HCT116 (cell line): ENCODE results near the gene GLP2R. TPM values are rescaled to one million over a fixed set of nuclear protein-coding genes. Genes with fewer than 3 reads are reported as not detected.

ENCODE experiments used
- ATAC-seq: fragments of 200-7000 bp; cut with Tn5 transposase; 2 replicates; pipeline ENCODE4 v1.9.1; 2020; ENCODE audit warnings: mild to moderate bottlenecking, moderate library complexity
- Bru-seq: library from RNA; stranded (reverse); fragments of 400-500 nt; gene quantifications from one replicate; lab custom pipeline; 2021; lab: Mats Ljungman, UMichigan
- BruChase-seq, 2 experiments: library from RNA; stranded (reverse); fragments of 400-500 nt; gene quantifications; one replicate each; lab custom pipeline; 2021; lab: Mats Ljungman, UMichigan
- BruUV-seq: library from RNA; stranded (reverse); fragments of 400-500 nt; replicated peaks from 2 replicates; lab custom pipeline; 2021; lab: Mats Ljungman, UMichigan
- CTCF ChIA-PET: fragments of 300-600 bp; sonication (Branson Sonifier 250); formaldehyde crosslinking; loops from one replicate; lab custom pipeline; 2021; ENCODE audit warnings: antibody characterized with exemption; lab: Charles Lee
- POLR2A ChIA-PET: fragments of 300-600, 350-600 bp; sonication (Branson Sonifier 250); formaldehyde crosslinking; loops from one replicate; lab custom pipeline; 2021; ENCODE audit warnings: antibody characterized with exemption; lab: Charles Lee
- RAD21 ChIA-PET, 2 experiments: fragments of 300-600 bp; sonication (Branson Sonifier 250); formaldehyde crosslinking; loops; one replicate each; lab custom pipeline; 2023; ENCODE audit warnings: low total read pairs in 2 of 2; ENCODE audit not compliant: uncharacterized antibody in 2 of 2, unreplicated experiment in 2 of 2, low non-redundant PET in 1 of 2; lab: Charles Lee
- DNase-seq: peaks from one replicate; pipeline ENCODE4 v3.0.0-alpha.2; 2010; ENCODE audit warnings: low read depth, low spot score
- H2AFZ ChIP-seq: fragments of 200-600 bp; shearing (Covaris generic), sonication (generic); 2 replicates; pipeline ENCODE4 v1.6.1; 2017; ENCODE audit warnings: low read depth, mixed run types, mixed read lengths, antibody characterized with exemption, low read length; ENCODE audit not compliant: poor library complexity, severe bottlenecking
- H3K27ac ChIP-seq: 2 replicates; pipeline ENCODE4 v1.5.1; 2012; ENCODE audit warnings: low read depth, low read length
- H3K27me3 ChIP-seq: fragments of 200-600 bp; sonication (generic); 2 replicates; pipeline ENCODE4 v1.6.1; 2016; ENCODE audit warnings: mixed run types, low read length, mixed read lengths; ENCODE audit not compliant: insufficient read depth
- H3K36me3 ChIP-seq, 2 experiments: fragments of 200-500 bp in 1 of 2; fragments of 200-600 bp in 1 of 2; sonication (Bioruptor generic) in 1 of 2; sonication (generic) in 1 of 2; 2 replicates each; pipeline versions ENCODE4 v1.5.1 to v1.6.1; 2014 to 2016; ENCODE audit warnings: low read length in 2 of 2, inconsistent platforms in 1 of 2, mixed read lengths in 1 of 2, mixed run types in 1 of 2; ENCODE audit not compliant: insufficient read depth in 2 of 2, control insufficient read depth in 1 of 2
- H3K4me1 ChIP-seq, 2 experiments: fragments of 200-600 bp in 1 of 2; sonication (generic) in 1 of 2; 2 replicates each; pipeline versions ENCODE4 v1.5.1 to v1.6.1; 2012 to 2017; ENCODE audit warnings: low read length in 2 of 2, inconsistent platforms in 1 of 2, mild to moderate bottlenecking in 1 of 2, mixed read lengths in 1 of 2, mixed run types in 1 of 2, moderate library complexity in 1 of 2; ENCODE audit not compliant: insufficient read depth in 2 of 2, control insufficient read depth in 1 of 2
- H3K4me2 ChIP-seq: fragments of 200-600 bp; sonication (generic); 2 replicates; pipeline ENCODE4 v1.6.1; 2017; ENCODE audit warnings: mixed run types, low read length, mixed read lengths
- H3K4me3 ChIP-seq, 2 experiments: fragments of 200-600 bp in 1 of 2; sonication (generic) in 1 of 2; replicated peaks in 1 of 2; 2 replicates each; pipeline ENCODE4 v1.5.1; 2011 to 2016; ENCODE audit warnings: low read length in 2 of 2, control low read depth in 1 of 2, low read depth in 1 of 2, mild to moderate bottlenecking in 1 of 2, mixed read lengths in 1 of 2, mixed run types in 1 of 2
- H3K79me2 ChIP-seq: fragments of 200-600 bp; sonication (generic); 2 replicates; pipeline ENCODE4 v1.6.1; 2017; ENCODE audit warnings: mild to moderate bottlenecking, mixed run types, low read length, moderate library complexity, mixed read lengths; ENCODE audit not compliant: insufficient read depth
- H3K9ac ChIP-seq: fragments of 200-600 bp; sonication (generic); 2 replicates; pipeline ENCODE4 v1.6.1; 2016; ENCODE audit warnings: low read length, mixed read lengths
- H3K9me2 ChIP-seq: fragments of 200-600 bp; sonication (generic), shearing (Covaris generic); 2 replicates; pipeline ENCODE4 v1.6.1; 2017; ENCODE audit warnings: mixed run types, mild to moderate bottlenecking, moderate library complexity; ENCODE audit not compliant: insufficient read depth
- H3K9me3 ChIP-seq, 2 experiments: fragments of 200-500 bp in 1 of 2; fragments of 200-600 bp in 1 of 2; sonication (Bioruptor generic) in 1 of 2; sonication (generic) in 1 of 2; 2 replicates each; pipeline ENCODE4 v1.6.1; 2014 to 2017; ENCODE audit warnings: low read length in 2 of 2, mixed read lengths in 2 of 2, inconsistent platforms in 1 of 2, low read depth in 1 of 2, mild to moderate bottlenecking in 1 of 2, mixed run types in 1 of 2, moderate library complexity in 1 of 2; ENCODE audit not compliant: control insufficient read depth in 1 of 2, insufficient read depth in 1 of 2
- H4K20me1 ChIP-seq: fragments of 200-600 bp; sonication (generic), shearing (Covaris generic); 2 replicates; pipeline ENCODE4 v1.6.1; 2017; ENCODE audit warnings: mixed run types, mild to moderate bottlenecking, moderate library complexity; ENCODE audit not compliant: insufficient read depth
- CBX3 ChIP-seq: IDR thresholded peaks from 2 replicates; pipeline ENCODE4 v1.6.1; 2012; ENCODE audit warnings: low read depth
- EGR1 ChIP-seq: IDR thresholded peaks from 2 replicates; pipeline ENCODE4 v1.6.1; 2012; ENCODE audit warnings: low read depth
- FOSL1 ChIP-seq: IDR thresholded peaks from 2 replicates; pipeline ENCODE4 v1.6.1; 2012; ENCODE audit warnings: low read depth
- RAD21 ChIP-seq: IDR thresholded peaks from 2 replicates; pipeline ENCODE4 v1.6.1; 2012; ENCODE audit warnings: low read depth, mild to moderate bottlenecking
- YY1 ChIP-seq: IDR thresholded peaks from 2 replicates; pipeline ENCODE4 v1.6.1; 2011; ENCODE audit warnings: low read length, low read depth, moderate library complexity, mild to moderate bottlenecking; ENCODE audit not compliant: insufficient replicate concordance; ENCODE audit errors: extremely low read depth
- intact Hi-C: fragments of 100-400 bp; cut with micrococcal nuclease; formaldehyde crosslinking; loops from 2 replicates; pipeline ENCODE4 v1.10.0; 2022
- long read RNA-seq: library from polyadenylated mRNA; unstranded; transcript quantifications from one replicate; pipeline ENCODE4 v2.0.0, GENCODE V29; 2021; ENCODE audit not compliant: unreplicated experiment
- polyA plus RNA-seq: library from polyadenylated mRNA; unstranded; fragments of >200 nt; gene quantifications from 2 replicates; pipeline ENCODE4 v1.2.1, GENCODE V29; 2012; ENCODE audit warnings: missing spikeins
- total RNA-seq: library from RNA; stranded (reverse); gene quantifications from one replicate; pipeline ENCODE4 v1.2.1, GENCODE V29; 2021; ENCODE audit not compliant: unreplicated experiment
- TF ChIP-seq, protein P1 (sequence below): IDR thresholded peaks from 2 replicates; pipeline ENCODE4 v1.6.1; 2012
- TF ChIP-seq, protein P2 (sequence below): IDR thresholded peaks from 2 replicates; pipeline ENCODE4 v1.6.1; 2012; ENCODE audit warnings: low read depth

Gene GLP2R, protein sequence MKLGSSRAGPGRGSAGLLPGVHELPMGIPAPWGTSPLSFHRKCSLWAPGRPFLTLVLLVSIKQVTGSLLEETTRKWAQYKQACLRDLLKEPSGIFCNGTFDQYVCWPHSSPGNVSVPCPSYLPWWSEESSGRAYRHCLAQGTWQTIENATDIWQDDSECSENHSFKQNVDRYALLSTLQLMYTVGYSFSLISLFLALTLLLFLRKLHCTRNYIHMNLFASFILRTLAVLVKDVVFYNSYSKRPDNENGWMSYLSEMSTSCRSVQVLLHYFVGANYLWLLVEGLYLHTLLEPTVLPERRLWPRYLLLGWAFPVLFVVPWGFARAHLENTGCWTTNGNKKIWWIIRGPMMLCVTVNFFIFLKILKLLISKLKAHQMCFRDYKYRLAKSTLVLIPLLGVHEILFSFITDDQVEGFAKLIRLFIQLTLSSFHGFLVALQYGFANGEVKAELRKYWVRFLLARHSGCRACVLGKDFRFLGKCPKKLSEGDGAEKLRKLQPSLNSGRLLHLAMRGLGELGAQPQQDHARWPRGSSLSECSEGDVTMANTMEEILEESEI
- total RNA-seq = not detected
- polyA plus RNA-seq = 0.02 TPM in 1 of 2 replicates, not detected in the other
- percentile 4 among the genes with signal in this experiment for Bru-seq, nascent RNA
- BruChase-seq, experiment 1, labeled RNA remaining after a 6-hour chase = percentile 3 among the genes with signal in this experiment
- percentile 1 among the genes with signal in this experiment for BruChase-seq, experiment 2, labeled RNA remaining after a 2-hour chase
- long read RNA-seq = 0 reads

DNA sequence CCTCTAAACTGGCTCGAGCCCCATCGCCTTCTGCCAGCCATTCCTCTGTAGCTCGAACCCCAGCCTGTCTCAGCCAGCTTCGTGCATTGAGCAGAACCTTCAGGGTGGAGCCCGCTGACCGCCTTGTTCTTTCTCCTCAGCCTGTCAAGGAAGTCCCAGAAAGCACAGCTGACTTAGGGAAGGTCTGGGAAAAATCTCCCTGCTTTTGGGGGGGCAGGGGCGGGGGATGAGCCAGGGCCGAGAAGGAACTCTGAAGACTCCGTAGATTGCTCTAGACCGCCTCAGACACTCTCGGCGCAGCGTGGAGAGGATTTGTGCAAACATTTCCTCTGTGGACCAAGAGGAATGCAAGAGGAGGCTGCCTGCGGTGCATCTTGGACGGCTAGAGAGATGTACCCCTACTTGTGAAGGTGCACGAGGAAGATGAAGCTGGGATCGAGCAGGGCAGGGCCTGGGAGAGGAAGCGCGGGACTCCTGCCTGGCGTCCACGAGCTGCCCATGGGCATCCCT lies at the start of gene GLP2R:
Gene GLP2R, plus strand, starts transcription at position 284 of the 510 bp plus-strand sequence. Its CDS starts 140 bp downstream, at position 424.
- Histone ChIP-seq H3K36me3 (no peaks in the 10 kb centered on the region), H3K9ac (no peak within 1 kb of the TSS), H3K9me2 (no peaks in the 10 kb centered on the region), H3K4me3 (no peak within 1 kb of the TSS), H3K4me2 (no peak within 1 kb of the TSS), H3K4me1 (peaks cover 0 to under 1% of the 10 kb centered on the region in 2 experiments; a peak in 2 of 4 replicates), H3K9me3 (no peaks in the 10 kb centered on the region), H2AFZ (no peak within 1 kb of the TSS), H3K27me3 (no peaks in the 10 kb centered on the region), H3K79me2 (no peaks in the 10 kb centered on the region), H4K20me1 (no peaks in the 10 kb centered on the region), H3K27ac (no peak within 1 kb of the TSS)
- DNase-seq (no peak), ATAC-seq (no peak)
- POLR2A ChIA-PET = no interaction called here
- CTCF ChIA-PET = no interaction called here
- intact Hi-C loops = no loop called here
- TF ChIP-seq YY1 = no peak
- no peak for TF ChIP-seq FOSL1
- TF ChIP-seq, protein P1, sequence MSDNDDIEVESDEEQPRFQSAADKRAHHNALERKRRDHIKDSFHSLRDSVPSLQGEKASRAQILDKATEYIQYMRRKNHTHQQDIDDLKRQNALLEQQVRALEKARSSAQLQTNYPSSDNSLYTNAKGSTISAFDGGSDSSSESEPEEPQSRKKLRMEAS = no peak
- TF ChIP-seq, protein P2, sequence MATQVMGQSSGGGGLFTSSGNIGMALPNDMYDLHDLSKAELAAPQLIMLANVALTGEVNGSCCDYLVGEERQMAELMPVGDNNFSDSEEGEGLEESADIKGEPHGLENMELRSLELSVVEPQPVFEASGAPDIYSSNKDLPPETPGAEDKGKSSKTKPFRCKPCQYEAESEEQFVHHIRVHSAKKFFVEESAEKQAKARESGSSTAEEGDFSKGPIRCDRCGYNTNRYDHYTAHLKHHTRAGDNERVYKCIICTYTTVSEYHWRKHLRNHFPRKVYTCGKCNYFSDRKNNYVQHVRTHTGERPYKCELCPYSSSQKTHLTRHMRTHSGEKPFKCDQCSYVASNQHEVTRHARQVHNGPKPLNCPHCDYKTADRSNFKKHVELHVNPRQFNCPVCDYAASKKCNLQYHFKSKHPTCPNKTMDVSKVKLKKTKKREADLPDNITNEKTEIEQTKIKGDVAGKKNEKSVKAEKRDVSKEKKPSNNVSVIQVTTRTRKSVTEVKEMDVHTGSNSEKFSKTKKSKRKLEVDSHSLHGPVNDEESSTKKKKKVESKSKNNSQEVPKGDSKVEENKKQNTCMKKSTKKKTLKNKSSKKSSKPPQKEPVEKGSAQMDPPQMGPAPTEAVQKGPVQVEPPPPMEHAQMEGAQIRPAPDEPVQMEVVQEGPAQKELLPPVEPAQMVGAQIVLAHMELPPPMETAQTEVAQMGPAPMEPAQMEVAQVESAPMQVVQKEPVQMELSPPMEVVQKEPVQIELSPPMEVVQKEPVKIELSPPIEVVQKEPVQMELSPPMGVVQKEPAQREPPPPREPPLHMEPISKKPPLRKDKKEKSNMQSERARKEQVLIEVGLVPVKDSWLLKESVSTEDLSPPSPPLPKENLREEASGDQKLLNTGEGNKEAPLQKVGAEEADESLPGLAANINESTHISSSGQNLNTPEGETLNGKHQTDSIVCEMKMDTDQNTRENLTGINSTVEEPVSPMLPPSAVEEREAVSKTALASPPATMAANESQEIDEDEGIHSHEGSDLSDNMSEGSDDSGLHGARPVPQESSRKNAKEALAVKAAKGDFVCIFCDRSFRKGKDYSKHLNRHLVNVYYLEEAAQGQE = no peak
- no peak for TF ChIP-seq CBX3
- no peak for TF ChIP-seq EGR1
- no peak for TF ChIP-seq RAD21
- no TSS peak for BruUV-seq
- RAD21 ChIA-PET = no interaction called here
